K562 (cell line): ENCODE results near the gene CCDC47. TPM values are rescaled to one million over a fixed set of nuclear protein-coding genes. Genes with fewer than 3 reads are reported as not detected.

Source experiments
- FOXA3 ChIP-seq, 2 experiments: fragments of 450-650 bp in 1 of 2; sonication (generic) in 1 of 2; formaldehyde crosslinking; IDR thresholded peaks in 1 of 2; conservative IDR thresholded peaks in 1 of 2; 2 replicates each; pipeline versions ENCODE4 v1.4.0 to v1.8.0; 2020 to 2022; ENCODE audit warnings: mild to moderate bottlenecking in 2 of 2, missing genetic modification reagents in 1 of 2
- FOXO4 ChIP-seq: fragments of 450-650 bp; formaldehyde crosslinking; IDR thresholded peaks from 2 replicates; pipeline ENCODE4 v1.4.0; 2020; ENCODE audit warnings: mild to moderate bottlenecking, moderate library complexity
- IRF9 ChIP-seq: fragments of 450-650 bp; IDR thresholded peaks from 2 replicates; pipeline ENCODE4 v1.6.1; 2016; ENCODE audit warnings: missing biosample characterization, missing genetic modification characterization
- NR2C2 ChIP-seq, 2 experiments: fragments of 200-800 bp in 1 of 2; sonication (Bioruptor generic) in 1 of 2; sonication (generic) in 1 of 2; formaldehyde crosslinking in 1 of 2; IDR thresholded peaks; 2 replicates each; pipeline versions ENCODE4 v1.6.1 to v1.8.0; 2016 to 2022; ENCODE audit warnings: mild to moderate bottlenecking in 1 of 2, missing compliant biosample characterization in 1 of 2, missing genetic modification characterization in 1 of 2, missing genetic modification reagents in 1 of 2
- POLR2G ChIP-seq: fragments of 200-400 bp; formaldehyde crosslinking; IDR thresholded peaks from 2 replicates; pipeline ENCODE4 v1.6.1; 2017; ENCODE audit warnings: low read depth, mild to moderate bottlenecking, antibody characterized with exemption, low read length, moderate library complexity
- POLR2H ChIP-seq: IDR thresholded peaks from 2 replicates; pipeline ENCODE4 v1.6.1; 2016; ENCODE audit warnings: missing genetic modification characterization, low read depth, mild to moderate bottlenecking, control low read depth, missing compliant biosample characterization, moderate library complexity
- PRPF4 ChIP-seq: fragments of 200-400 bp; formaldehyde crosslinking; IDR thresholded peaks from one replicate; pipeline ENCODE4 v1.6.1; 2017; ENCODE audit warnings: low read length, low read depth, mild to moderate bottlenecking; ENCODE audit not compliant: insufficient read depth, poor library complexity, severe bottlenecking
- SIN3B ChIP-seq: fragments of 450-650 bp; IDR thresholded peaks from 2 replicates; pipeline ENCODE4 v1.6.1; 2017; ENCODE audit warnings: low read depth, mild to moderate bottlenecking, moderate library complexity
- STAT5B ChIP-seq: fragments of 250-450 bp; sonication (Bioruptor Pico); IDR thresholded peaks from 2 replicates; pipeline ENCODE4 v1.8.0; 2021; ENCODE audit warnings: mild to moderate bottlenecking, inconsistent platforms
- TFAP4 ChIP-seq: sonication (generic); formaldehyde crosslinking; IDR thresholded peaks from 2 replicates; pipeline ENCODE4 v1.8.0; 2022; ENCODE audit warnings: missing genetic modification reagents, mild to moderate bottlenecking, moderate library complexity, borderline replicate concordance
- ZNF431 ChIP-seq: sonication (generic); formaldehyde crosslinking; IDR thresholded peaks from 2 replicates; pipeline ENCODE4 v1.8.0; 2022; ENCODE audit warnings: mild to moderate bottlenecking, missing genetic modification reagents
- ZNF444 ChIP-seq: fragments of 250-450 bp; sonication (Bioruptor Pico); IDR thresholded peaks from 2 replicates; pipeline ENCODE4 v1.4.0; 2020; ENCODE audit warnings: mild to moderate bottlenecking, moderate library complexity
- ZNF507 ChIP-seq: conservative IDR thresholded peaks from 2 replicates; pipeline ENCODE4 v1.6.1; 2017; ENCODE audit warnings: missing genetic modification characterization, missing compliant biosample characterization
- ZNF764 ChIP-seq: fragments of 250-450 bp; sonication (Bioruptor Pico); IDR thresholded peaks from 2 replicates; pipeline ENCODE4 v1.4.0; 2020; ENCODE audit warnings: low read depth, mild to moderate bottlenecking, moderate library complexity
- polyA plus RNA-seq, 8 experiments: library from polyadenylated mRNA; depleted of rRNA in 4 of 8; stranded (reverse) in 5 of 8; unstranded in 3 of 8; fragments of >200 nt; fragmentation: Nextera tagmentation in 2 of 8; fragmentation: Illumina TruSeq in 1 of 8; extraction: Ambion mirVana in 2 of 8; extraction: Trizol in 1 of 8; gene quantifications; 2 replicates each; pipeline versions ENCODE4 v1.2.1 to v1.2.3, GENCODE V29; 2011 to 2014; ENCODE audit warnings: inconsistent platforms in 1 of 8, missing spikeins in 1 of 8
- total RNA-seq, 7 experiments: library from RNA; depleted of rRNA in 6 of 7; stranded (reverse); fragments of >200 nt in 6 of 7; fragmentation: Illumina TruSeq in 2 of 7; extraction: Trizol in 2 of 7; gene quantifications; 2 replicates each; pipeline versions ENCODE4 v1.2.1 to v1.2.3, GENCODE V29; 2011 to 2021; ENCODE audit warnings: low replicate concordance in 1 of 7
- TF ChIP-seq, protein P1 (sequence below), 2 experiments: IDR thresholded peaks; 2 replicates each; pipeline ENCODE4 v1.6.1; 2011; ENCODE audit warnings: borderline replicate concordance in 1 of 2, control low read depth in 1 of 2, low read depth in 1 of 2, low read length in 1 of 2, mild to moderate bottlenecking in 1 of 2, mixed read lengths in 1 of 2, moderate library complexity in 1 of 2; ENCODE audit not compliant: insufficient read depth in 1 of 2, insufficient read length in 1 of 2, poor library complexity in 1 of 2, severe bottlenecking in 1 of 2; ENCODE audit errors: extremely low read depth in 1 of 2

CCDC47 gene
- total and polyA plus RNA-seq, 9 of the 15 experiments (the other 6 are each of a cell fraction or from before 2014, with no cell fraction given), result 15.5 to 162 (median 122) TPM

- TF ChIP-seq ZNF507 (tag) (no peak), IRF9 (tag) (no peak), PRPF4 (no peak), POLR2H (tag) (no peak), TFAP4 (CRISPR knock-in tag) (peak; percentile 26; the same call in 1 of the 2 replicates), STAT5B (CRISPR knock-in tag) (no peak), ZNF764 (CRISPR knock-in tag) (no peak), ZNF431 (CRISPR knock-in tag) (no peak), FOXO4 (CRISPR knock-in tag) (no peak), SIN3B (no peak), FOXA3 (CRISPR knock-in tag; conservative IDR thresholded peaks at IDR 0.05 in 1 of 2, IDR thresholded peaks at IDR 0.05 in 1 of 2) (no peak), ZNF444 (CRISPR knock-in tag) (no peak), NR2C2 (CRISPR knock-in tag; IDR thresholded peaks at IDR 0.05) (no peak), NR2C2 (tag; IDR thresholded peaks at IDR 0.05) (no peak), POLR2G (peak; percentile 42; the same call in 1 of the 2 replicates)
- TF ChIP-seq, protein P1, sequence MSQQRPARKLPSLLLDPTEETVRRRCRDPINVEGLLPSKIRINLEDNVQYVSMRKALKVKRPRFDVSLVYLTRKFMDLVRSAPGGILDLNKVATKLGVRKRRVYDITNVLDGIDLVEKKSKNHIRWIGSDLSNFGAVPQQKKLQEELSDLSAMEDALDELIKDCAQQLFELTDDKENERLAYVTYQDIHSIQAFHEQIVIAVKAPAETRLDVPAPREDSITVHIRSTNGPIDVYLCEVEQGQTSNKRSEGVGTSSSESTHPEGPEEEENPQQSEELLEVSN (IDR thresholded peaks at IDR 0.05; ENCODE audit: borderline replicate concordance in 1 of 2, extremely low read depth in 1 of 2, insufficient read depth in 1 of 2, insufficient read length in 1 of 2, low read depth in 1 of 2, low read length in 1 of 2, poor library complexity in 1 of 2, severe bottlenecking in 1 of 2), result peak in 1 of 2 experiments; percentile 27
These were observed 72.6 kb downstream of the CCDC47 start (continued) for GRCh38 chr17:63700528-63701455.
